ENCODE results near the gene GTF3C4.
"Not testable (repeated sequence)": the region's sequence is repeated elsewhere in the genome, so short reads cannot be mapped to it uniquely, and the experiment has no call there.

Gene GTF3C4

DNA sequence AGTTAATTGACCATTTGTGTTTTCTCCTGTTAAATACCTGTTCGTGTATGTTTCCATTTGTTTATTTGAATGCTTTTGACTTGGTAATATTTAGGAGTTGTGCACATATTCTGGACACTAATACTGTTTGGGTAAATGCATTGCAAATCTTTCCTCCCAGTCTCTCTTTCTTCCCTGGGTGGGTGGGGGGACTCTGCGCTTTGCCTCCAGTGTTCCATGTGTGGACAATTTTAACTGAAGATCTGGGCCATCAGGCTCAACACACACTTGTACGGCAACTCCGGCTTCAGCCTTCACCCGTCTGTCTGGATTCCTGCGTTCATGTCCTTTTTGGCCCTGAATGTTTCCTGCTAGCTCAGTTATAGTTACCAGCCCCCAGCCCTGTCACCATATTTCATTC, 40.1 kb downstream of the GTF3C4 start:
- no peak overlapping the region for H3K4me3 ChIP-seq (ENCODE audit: insufficient read length, low read depth)
- no peaks in the 10 kb centered on the region for H3K36me3 ChIP-seq (ENCODE audit: insufficient read depth, insufficient read length, low read length)
- H3K27me3 ChIP-seq (ENCODE audit: insufficient read depth, insufficient read length): no peaks in the 10 kb centered on the region
- H3K4me1 ChIP-seq (ENCODE audit: insufficient read depth, insufficient read length): no peaks in the 10 kb centered on the region
- H3K9me3 ChIP-seq (ENCODE audit: insufficient read depth, low read length): no peaks in the 10 kb centered on the region
- DNase-seq (ENCODE audit: low read depth, low spot score): no peak
- TF ChIP-seq ZNF274 (IDR thresholded peaks at IDR 0.05; ENCODE audit: low read depth, low read length) (no peak), YY1 (IDR thresholded peaks at IDR 0.05; ENCODE audit: insufficient read depth, insufficient read length) (no peak), SUZ12 (IDR thresholded peaks at IDR 0.05; ENCODE audit: extremely low read depth, insufficient read depth, insufficient read length) (no peak)
- no peak overlapping the region for H3K9ac ChIP-seq (ENCODE audit: insufficient read length, low read depth)

DNA sequence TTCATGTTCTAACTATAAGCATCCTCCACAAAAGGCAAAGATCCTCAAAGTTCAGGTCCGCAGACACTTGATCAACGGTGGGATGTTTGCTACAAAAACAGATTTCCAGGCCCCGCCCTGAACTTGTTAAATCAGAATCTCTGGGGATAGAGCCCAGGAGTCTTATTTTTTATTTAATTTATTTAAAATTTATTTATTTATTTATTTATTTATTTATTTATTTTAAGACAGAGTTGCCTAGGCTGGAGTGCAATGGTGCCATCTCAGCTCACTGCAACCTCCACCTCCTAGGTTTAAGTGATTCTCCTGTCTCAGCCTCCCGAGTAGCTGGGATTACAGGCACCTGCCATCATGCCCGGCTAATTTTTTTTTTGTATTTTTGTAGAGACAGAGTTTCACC, 40.9 kb downstream of the GTF3C4 start:
- DNase-seq (ENCODE audit: low read depth, low spot score); H3K9me3 ChIP-seq (ENCODE audit: insufficient read depth, low read length); H3K9ac ChIP-seq (ENCODE audit: insufficient read length, low read depth); H3K27me3 ChIP-seq (ENCODE audit: insufficient read depth, insufficient read length); H3K36me3 ChIP-seq (ENCODE audit: insufficient read depth, insufficient read length, low read length); H3K4me3 ChIP-seq (ENCODE audit: insufficient read length, low read depth); H3K4me1 ChIP-seq (ENCODE audit: insufficient read depth, insufficient read length): not testable (repeated sequence)

DNA sequence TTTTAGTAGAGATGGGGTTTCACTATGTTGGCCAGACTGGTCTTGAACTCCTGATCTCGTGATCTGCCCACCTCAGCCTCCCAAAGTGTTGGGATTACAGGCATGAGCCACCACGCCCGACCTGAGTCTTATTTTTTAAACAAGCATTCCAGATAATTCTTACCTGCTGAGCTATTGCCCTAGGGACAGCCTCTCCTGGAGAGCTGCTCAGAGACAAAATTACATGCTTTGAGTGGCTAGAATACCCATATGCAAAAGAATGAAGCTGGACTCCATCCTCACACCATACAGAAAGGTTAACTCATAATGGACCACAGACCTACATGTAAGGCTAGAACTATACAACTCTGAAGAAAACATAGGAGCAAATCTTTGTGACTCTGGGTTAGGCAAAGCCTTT, 41.6 kb downstream of the GTF3C4 start:
- Histone ChIP-seq H3K27me3 (ENCODE audit: insufficient read depth, insufficient read length) (no peaks in the 10 kb centered on the region), H3K9ac (ENCODE audit: insufficient read length, low read depth) (no peak overlapping the region), H3K9me3 (ENCODE audit: insufficient read depth, low read length) (no peaks in the 10 kb centered on the region), H3K4me3 (ENCODE audit: insufficient read length, low read depth) (no peak overlapping the region), H3K4me1 (ENCODE audit: insufficient read depth, insufficient read length) (no peaks in the 10 kb centered on the region), H3K36me3 (ENCODE audit: insufficient read depth, insufficient read length, low read length) (no peaks in the 10 kb centered on the region)
- no peak for TF ChIP-seq YY1 (IDR thresholded peaks at IDR 0.05; ENCODE audit: insufficient read depth, insufficient read length)
- TF ChIP-seq ZNF274 (IDR thresholded peaks at IDR 0.05; ENCODE audit: low read depth, low read length): no peak
- no peak for TF ChIP-seq SUZ12 (IDR thresholded peaks at IDR 0.05; ENCODE audit: extremely low read depth, insufficient read depth, insufficient read length)
- no peak for DNase-seq (ENCODE audit: low read depth, low spot score)

DNA sequence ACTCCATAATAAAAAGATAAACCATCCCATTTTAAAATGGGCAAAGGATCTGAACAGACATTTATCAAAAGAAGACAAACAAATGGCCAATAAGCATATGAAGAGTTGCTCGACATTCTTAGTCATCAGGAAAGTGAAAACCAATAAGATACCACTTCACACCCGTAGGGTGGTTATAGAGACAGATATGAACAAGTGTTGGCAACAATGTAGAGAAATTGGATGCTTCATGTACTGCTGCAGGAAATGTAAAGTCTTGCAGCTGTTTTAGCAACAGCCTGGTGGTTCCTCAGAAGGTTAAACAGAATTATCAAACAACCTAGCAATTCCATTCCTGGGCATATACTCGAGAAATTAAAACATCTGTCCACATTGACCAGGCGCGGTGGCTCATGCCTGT, 42.5 kb downstream of the GTF3C4 start:
- peaks cover 2% of the 10 kb centered on the region for H3K27me3 ChIP-seq (ENCODE audit: insufficient read depth, insufficient read length)
- TF ChIP-seq SUZ12 (IDR thresholded peaks at IDR 0.05; ENCODE audit: extremely low read depth, insufficient read depth, insufficient read length): no peak
- TF ChIP-seq ZNF274 (IDR thresholded peaks at IDR 0.05; ENCODE audit: low read depth, low read length): no peak
- TF ChIP-seq YY1 (IDR thresholded peaks at IDR 0.05; ENCODE audit: insufficient read depth, insufficient read length): no peak
- H3K4me1 ChIP-seq (ENCODE audit: insufficient read depth, insufficient read length): no peaks in the 10 kb centered on the region
- H3K4me3 ChIP-seq (ENCODE audit: insufficient read length, low read depth): no peak overlapping the region
- no peaks in the 10 kb centered on the region for H3K36me3 ChIP-seq (ENCODE audit: insufficient read depth, insufficient read length, low read length)
- H3K9ac ChIP-seq (ENCODE audit: insufficient read length, low read depth): no peak overlapping the region
- H3K9me3 ChIP-seq (ENCODE audit: insufficient read depth, low read length): no peaks in the 10 kb centered on the region
- DNase-seq (ENCODE audit: low read depth, low spot score): no peak

GRCh38 chr9:132716007-132716406, 45.7 kb downstream of the GTF3C4 start:
- H3K27me3 ChIP-seq (ENCODE audit: insufficient read depth, insufficient read length): peaks cover 2% of the 10 kb centered on the region
- no peak for DNase-seq (ENCODE audit: low read depth, low spot score)
- no peak overlapping the region for H3K9ac ChIP-seq (ENCODE audit: insufficient read length, low read depth)
- peaks cover 2% of the 10 kb centered on the region for H3K4me1 ChIP-seq (ENCODE audit: insufficient read depth, insufficient read length)
- TF ChIP-seq ZNF274 (IDR thresholded peaks at IDR 0.05; ENCODE audit: low read depth, low read length) (no peak), YY1 (IDR thresholded peaks at IDR 0.05; ENCODE audit: insufficient read depth, insufficient read length) (no peak), SUZ12 (IDR thresholded peaks at IDR 0.05; ENCODE audit: extremely low read depth, insufficient read depth, insufficient read length) (no peak)
- no peaks in the 10 kb centered on the region for H3K9me3 ChIP-seq (ENCODE audit: insufficient read depth, low read length)
- H3K36me3 ChIP-seq (ENCODE audit: insufficient read depth, insufficient read length, low read length): no peaks in the 10 kb centered on the region
- no peak overlapping the region for H3K4me3 ChIP-seq (ENCODE audit: insufficient read length, low read depth)

DNA sequence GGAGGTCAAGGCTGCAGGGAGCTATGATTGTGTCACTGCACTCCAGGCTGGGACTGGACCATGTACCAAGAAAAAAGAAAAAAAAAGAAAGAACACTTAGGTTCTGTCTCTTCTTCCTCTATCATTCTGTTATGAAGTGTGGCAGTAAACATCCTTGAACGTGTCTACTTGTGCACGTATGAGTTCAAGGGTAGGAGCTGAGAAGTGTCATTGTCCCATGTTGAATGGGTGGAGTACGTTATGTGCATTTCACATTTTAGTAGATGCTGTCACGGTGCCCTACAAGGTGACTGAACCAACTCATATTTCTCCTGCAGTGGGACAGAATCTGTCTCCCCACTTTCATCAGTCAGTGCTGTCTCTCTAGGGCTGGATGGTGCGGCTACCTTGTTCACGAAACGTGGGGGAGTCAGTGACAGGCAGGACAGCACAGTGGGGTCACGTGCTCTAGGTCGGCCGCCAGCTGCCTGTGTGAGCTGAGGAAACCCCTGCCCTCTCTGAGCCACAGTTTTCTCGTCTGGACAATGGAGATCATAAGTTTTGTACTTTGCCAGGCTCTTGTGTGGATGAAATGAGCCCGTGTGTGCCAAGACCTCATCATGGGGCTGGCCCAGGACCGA, 47.2 kb downstream of the GTF3C4 start:
- Histone ChIP-seq H3K36me3 (ENCODE audit: insufficient read depth, insufficient read length, low read length) (no peaks in the 10 kb centered on the region), H3K27me3 (ENCODE audit: insufficient read depth, insufficient read length) (peaks cover 2% of the 10 kb centered on the region), H3K9ac (ENCODE audit: insufficient read length, low read depth) (no peak overlapping the region), H3K4me3 (ENCODE audit: insufficient read length, low read depth) (no peak overlapping the region), H3K4me1 (ENCODE audit: insufficient read depth, insufficient read length) (peaks cover 2% of the 10 kb centered on the region), H3K9me3 (ENCODE audit: insufficient read depth, low read length) (no peaks in the 10 kb centered on the region)
- TF ChIP-seq SUZ12 (IDR thresholded peaks at IDR 0.05; ENCODE audit: extremely low read depth, insufficient read depth, insufficient read length) (no peak), YY1 (IDR thresholded peaks at IDR 0.05; ENCODE audit: insufficient read depth, insufficient read length) (no peak), ZNF274 (IDR thresholded peaks at IDR 0.05; ENCODE audit: low read depth, low read length) (no peak)
- DNase-seq (ENCODE audit: low read depth, low spot score): no peak

DNA sequence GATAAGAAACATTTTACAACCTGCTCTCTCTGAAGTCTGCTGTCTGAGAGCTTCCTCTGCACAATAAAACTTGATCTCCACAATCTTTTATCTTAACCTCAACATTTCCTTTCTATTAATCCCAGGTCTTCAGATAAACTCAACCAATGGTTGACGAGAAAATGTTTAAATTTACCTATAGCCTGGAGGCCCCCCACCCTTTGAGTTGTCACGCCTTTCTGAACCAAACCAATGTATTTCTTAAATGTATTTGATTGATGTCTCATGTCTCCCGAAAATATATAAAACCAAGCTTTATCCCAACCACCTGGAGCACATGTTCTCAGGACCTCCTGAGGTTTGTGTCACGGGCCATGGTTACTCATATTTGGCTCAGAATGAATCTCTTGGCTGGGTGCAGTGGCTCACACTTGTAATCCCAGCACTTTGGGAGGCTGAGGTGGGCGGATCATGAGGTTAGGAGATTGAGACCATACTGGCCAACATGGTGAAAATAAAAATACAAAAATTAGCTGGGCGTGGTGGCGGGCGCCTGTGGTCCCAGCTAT, 48.2 kb downstream of the GTF3C4 start:
- not testable (repeated sequence) for DNase-seq (ENCODE audit: low read depth, low spot score); H3K9me3 ChIP-seq (ENCODE audit: insufficient read depth, low read length); H3K4me3 ChIP-seq (ENCODE audit: insufficient read length, low read depth); H3K4me1 ChIP-seq (ENCODE audit: insufficient read depth, insufficient read length); H3K36me3 ChIP-seq (ENCODE audit: insufficient read depth, insufficient read length, low read length); H3K27me3 ChIP-seq (ENCODE audit: insufficient read depth, insufficient read length); H3K9ac ChIP-seq (ENCODE audit: insufficient read length, low read depth)

GRCh38 chr9:132721661-132722060, 51.4 kb downstream of the GTF3C4 start:
- no peak for DNase-seq (ENCODE audit: low read depth, low spot score)
- no peak overlapping the region for H3K9ac ChIP-seq (ENCODE audit: insufficient read length, low read depth)
- H3K36me3 ChIP-seq (ENCODE audit: insufficient read depth, insufficient read length, low read length): no peaks in the 10 kb centered on the region
- no peak for TF ChIP-seq YY1 (IDR thresholded peaks at IDR 0.05; ENCODE audit: insufficient read depth, insufficient read length)
- H3K4me3 ChIP-seq (ENCODE audit: insufficient read length, low read depth): no peak overlapping the region
- peaks cover 16% of the 10 kb centered on the region for H3K4me1 ChIP-seq (ENCODE audit: insufficient read depth, insufficient read length)
- no peaks in the 10 kb centered on the region for H3K9me3 ChIP-seq (ENCODE audit: insufficient read depth, low read length)
- peaks cover 2% of the 10 kb centered on the region for H3K27me3 ChIP-seq (ENCODE audit: insufficient read depth, insufficient read length)
